Measurements from ENCODE around the gene LINC00237. TPM values are rescaled to one million over a fixed set of nuclear protein-coding genes. Genes with fewer than 3 reads are reported as not detected.

The LINC00237 gene
- total RNA-seq, 1 donor: not detected

GRCh38 chr20:21133917-21134622 is 27.9 kb upstream of the LINC00237 start:
- Histone ChIP-seq H3K9me3 (ENCODE audit: low read depth, low read length) (no peaks in the 10 kb centered on the region), H3K4me1 (ENCODE audit: insufficient read depth, low read length) (no peaks in the 10 kb centered on the region), H3K4me3 (ENCODE audit: low read length) (no peak overlapping the region), H3K27me3 (ENCODE audit: insufficient read depth, low read length) (no peaks in the 10 kb centered on the region)

GRCh38 chr20:21133404-21133803 is 27.2 kb upstream of the LINC00237 start:
- no peak overlapping the region for H3K4me3 ChIP-seq (ENCODE audit: low read length)
- no peaks in the 10 kb centered on the region for H3K27me3 ChIP-seq (ENCODE audit: insufficient read depth, low read length)
- H3K4me1 ChIP-seq (ENCODE audit: insufficient read depth, low read length): no peaks in the 10 kb centered on the region
- H3K9me3 ChIP-seq (ENCODE audit: low read depth, low read length): no peaks in the 10 kb centered on the region

GRCh38 chr20:21129861-21130260 is 23.7 kb upstream of the LINC00237 start:
- no peaks in the 10 kb centered on the region for H3K27me3 ChIP-seq (ENCODE audit: insufficient read depth, low read length)
- no peaks in the 10 kb centered on the region for H3K9me3 ChIP-seq (ENCODE audit: low read depth, low read length)
- H3K4me1 ChIP-seq (ENCODE audit: insufficient read depth, low read length): peaks cover 12% of the 10 kb centered on the region
- H3K4me3 ChIP-seq (ENCODE audit: low read length): no peak overlapping the region

GRCh38 chr20:21127201-21127981 is 21.2 kb upstream of the LINC00237 start:
- no peak overlapping the region for H3K4me3 ChIP-seq (ENCODE audit: low read length)

GRCh38 chr20:21126581-21126870 is 20.4 kb upstream of the LINC00237 start:
- Histone ChIP-seq H3K4me1 (ENCODE audit: insufficient read depth, low read length) (peaks cover 12% of the 10 kb centered on the region), H3K9me3 (ENCODE audit: low read depth, low read length) (no peaks in the 10 kb centered on the region), H3K4me3 (ENCODE audit: low read length) (peak overlapping the region; percentile 70), H3K27me3 (ENCODE audit: insufficient read depth, low read length) (no peaks in the 10 kb centered on the region)

More at GRCh38 chr20:21127201-21127981, 21.2 kb upstream of the LINC00237 start:
- Histone ChIP-seq H3K9me3 (ENCODE audit: low read depth, low read length) (no peaks in the 10 kb centered on the region), H3K4me1 (ENCODE audit: insufficient read depth, low read length) (peaks cover 12% of the 10 kb centered on the region), H3K27me3 (ENCODE audit: insufficient read depth, low read length) (no peaks in the 10 kb centered on the region)

GRCh38 chr20:21125849-21126580 is 19.9 kb upstream of the LINC00237 start, which contains the start of gene KIZ:
TSS of gene KIZ (plus strand) at chr20:21126082. CDS start at chr20:21126116, 34 bp downstream.
- no peaks in the 10 kb centered on the region for H3K27me3 ChIP-seq (ENCODE audit: insufficient read depth, low read length)
- H3K4me3 ChIP-seq (ENCODE audit: low read length): peak within 1 kb of the TSS; percentile 70
- H3K9me3 ChIP-seq (ENCODE audit: low read depth, low read length): no peaks in the 10 kb centered on the region
- H3K4me1 ChIP-seq (ENCODE audit: insufficient read depth, low read length): peaks cover 12% of the 10 kb centered on the region

GRCh38 chr20:21125072-21125848 is 19.1 kb upstream of the LINC00237 start:
- peak overlapping the region; percentile 70 for H3K4me3 ChIP-seq (ENCODE audit: low read length)
- no peaks in the 10 kb centered on the region for H3K27me3 ChIP-seq (ENCODE audit: insufficient read depth, low read length)
- peaks cover 12% of the 10 kb centered on the region for H3K4me1 ChIP-seq (ENCODE audit: insufficient read depth, low read length)
- no peaks in the 10 kb centered on the region for H3K9me3 ChIP-seq (ENCODE audit: low read depth, low read length)

- H3K9me3 ChIP-seq (ENCODE audit: low read depth, low read length): no peaks in the 10 kb centered on the region
- peaks cover 12% of the 10 kb centered on the region for H3K4me1 ChIP-seq (ENCODE audit: insufficient read depth, low read length)
- no peak overlapping the region for H3K4me3 ChIP-seq (ENCODE audit: low read length)
- H3K27me3 ChIP-seq (ENCODE audit: insufficient read depth, low read length): peaks cover under 1% of the 10 kb centered on the region
Observed at GRCh38 chr20:21124190-21124589, 18.0 kb upstream of the LINC00237 start.

GRCh38 chr20:21118782-21119181 is 12.6 kb upstream of the LINC00237 start:
- no peak overlapping the region for H3K4me3 ChIP-seq (ENCODE audit: low read length)
- peaks cover 16% of the 10 kb centered on the region for H3K27me3 ChIP-seq (ENCODE audit: insufficient read depth, low read length)
- H3K9me3 ChIP-seq (ENCODE audit: low read depth, low read length): no peaks in the 10 kb centered on the region
- H3K4me1 ChIP-seq (ENCODE audit: insufficient read depth, low read length): no peaks in the 10 kb centered on the region

GRCh38 chr20:21118138-21118537 is 12.0 kb upstream of the LINC00237 start:
- Histone ChIP-seq H3K27me3 (ENCODE audit: insufficient read depth, low read length) (peaks cover 22% of the 10 kb centered on the region), H3K4me1 (ENCODE audit: insufficient read depth, low read length) (no peaks in the 10 kb centered on the region), H3K4me3 (ENCODE audit: low read length) (no peak overlapping the region)

GRCh38 chr20:21117521-21117920 is 11.4 kb upstream of the LINC00237 start:
- H3K27me3 ChIP-seq (ENCODE audit: insufficient read depth, low read length): peaks cover 24% of the 10 kb centered on the region
- no peaks in the 10 kb centered on the region for H3K9me3 ChIP-seq (ENCODE audit: low read depth, low read length)
- H3K4me1 ChIP-seq (ENCODE audit: insufficient read depth, low read length): no peaks in the 10 kb centered on the region
- H3K4me3 ChIP-seq (ENCODE audit: low read length): no peak overlapping the region

More at GRCh38 chr20:21118138-21118537, 12.0 kb upstream of the LINC00237 start:
- H3K9me3 ChIP-seq (ENCODE audit: low read depth, low read length): no peaks in the 10 kb centered on the region

GRCh38 chr20:21114584-21114983 is 8.4 kb upstream of the LINC00237 start:
- Histone ChIP-seq H3K4me3 (ENCODE audit: low read length) (no peak overlapping the region), H3K27me3 (ENCODE audit: insufficient read depth, low read length) (peaks cover 46% of the 10 kb centered on the region), H3K4me1 (ENCODE audit: insufficient read depth, low read length) (no peaks in the 10 kb centered on the region), H3K9me3 (ENCODE audit: low read depth, low read length) (no peaks in the 10 kb centered on the region)

- peaks cover 49% of the 10 kb centered on the region for H3K27me3 ChIP-seq (ENCODE audit: insufficient read depth, low read length)
Observed at GRCh38 chr20:21113697-21114096, 7.5 kb upstream of the LINC00237 start.

GRCh38 chr20:21111416-21111815 is 5.3 kb upstream of the LINC00237 start:
- Histone ChIP-seq H3K9me3 (ENCODE audit: low read depth, low read length) (no peaks in the 10 kb centered on the region), H3K27me3 (ENCODE audit: insufficient read depth, low read length) (peaks cover 66% of the 10 kb centered on the region), H3K4me1 (ENCODE audit: insufficient read depth, low read length) (no peaks in the 10 kb centered on the region)

More at GRCh38 chr20:21113697-21114096, 7.5 kb upstream of the LINC00237 start:
- Histone ChIP-seq H3K4me3 (ENCODE audit: low read length) (no peak overlapping the region), H3K9me3 (ENCODE audit: low read depth, low read length) (no peaks in the 10 kb centered on the region), H3K4me1 (ENCODE audit: insufficient read depth, low read length) (no peaks in the 10 kb centered on the region)

More at GRCh38 chr20:21111416-21111815, 5.3 kb upstream of the LINC00237 start:
- no peak overlapping the region for H3K4me3 ChIP-seq (ENCODE audit: low read length)

Data from mononuclear cell (primary cell).